ENCODE measurements around the gene NCK2.

The NCK2 gene

GRCh38 chr2:105778080-105778607 is 33.4 kb downstream of the NCK2 start:
- DNase-seq = no peak

GRCh38 chr2:105779394-105779793 is 34.7 kb downstream of the NCK2 start:
- no peak for DNase-seq

GRCh38 chr2:105780606-105781005 is 35.9 kb downstream of the NCK2 start:
- no peak for DNase-seq

GRCh38 chr2:105781274-105781978 is 36.7 kb downstream of the NCK2 start:
- DNase-seq = no peak

GRCh38 chr2:105782123-105782522 is 37.4 kb downstream of the NCK2 start:
- DNase-seq = no peak

- DNase-seq = no peak
Observed at GRCh38 chr2:105782646-105783045, 37.9 kb downstream of the NCK2 start.

GRCh38 chr2:105783151-105783738 is 38.5 kb downstream of the NCK2 start:
- DNase-seq = no peak

GRCh38 chr2:105783972-105784371 is 39.3 kb downstream of the NCK2 start:
- no peak for DNase-seq

- no peak for DNase-seq
Observed at GRCh38 chr2:105784589-105784988, 39.9 kb downstream of the NCK2 start.

GRCh38 chr2:105785095-105785847 is 40.6 kb downstream of the NCK2 start:
- no peak for DNase-seq

- DNase-seq = no peak
Observed at GRCh38 chr2:105786231-105787230, 41.8 kb downstream of the NCK2 start.

- DNase-seq = peak in 2 of 4 experiments; percentile 35 to 61
Observed at GRCh38 chr2:105787376-105788318, 42.9 kb downstream of the NCK2 start.

- no peak for DNase-seq
Observed at GRCh38 chr2:105788670-105789290, 44.1 kb downstream of the NCK2 start.

GRCh38 chr2:105789745-105790460 is 45.2 kb downstream of the NCK2 start:
- peak in 1 of 4 experiments; percentile 20 for DNase-seq

- no peak for DNase-seq
Observed at GRCh38 chr2:105790461-105791149, 45.9 kb downstream of the NCK2 start.

- no peak for DNase-seq
Observed at GRCh38 chr2:105791229-105791628, 46.5 kb downstream of the NCK2 start.

GRCh38 chr2:105792561-105792960 is 47.8 kb downstream of the NCK2 start:
- DNase-seq = no peak

- DNase-seq = no peak
Observed at GRCh38 chr2:105793196-105793975, 48.7 kb downstream of the NCK2 start.

Measured in activated CD4-positive, CD25-positive, alpha-beta regulatory T cell (primary cell).